Measurements from ENCODE around the gene RPRD1B.

The RPRD1B gene

GRCh38 chr20:38134427-38135270 lies 101.1 kb downstream of the RPRD1B start:
- no peak for DNase-seq

GRCh38 chr20:38135271-38135650 lies 101.7 kb downstream of the RPRD1B start:
- no peak for DNase-seq

GRCh38 chr20:38135651-38136420 lies 102.3 kb downstream of the RPRD1B start:
- no peak for DNase-seq

- DNase-seq = no peak
These were observed 103.1 kb downstream of the RPRD1B start for GRCh38 chr20:38136421-38137245.

- no peak for DNase-seq
These were observed 104.0 kb downstream of the RPRD1B start for GRCh38 chr20:38137441-38138037.

GRCh38 chr20:38138086-38138778 lies 104.7 kb downstream of the RPRD1B start:
- DNase-seq = no peak

- DNase-seq = no peak
These were observed 105.8 kb downstream of the RPRD1B start for GRCh38 chr20:38139156-38139912.

- DNase-seq = no peak
These were observed 106.6 kb downstream of the RPRD1B start for GRCh38 chr20:38139977-38140753.

- peak in 1 of 56 donors; percentile 19 for DNase-seq
These were observed 107.8 kb downstream of the RPRD1B start for GRCh38 chr20:38141204-38141888.
